ENCODE data around the gene VPS29. TPM values are rescaled to one million over a fixed set of nuclear protein-coding genes. Genes with fewer than 3 reads are reported as not detected.
A peak's percentile ranks its signal among the peaks of the same experiment; 100 is the strongest.
"Not testable (repeated sequence)": the region's sequence is repeated elsewhere in the genome, so short reads cannot be mapped to it uniquely, and the experiment has no call there.

The VPS29 gene
- polyA plus RNA-seq (ENCODE audit: insufficient read length in 4 of 4): 100 to 1,000 TPM; 123 to 155 (median 141) TPM

DNA sequence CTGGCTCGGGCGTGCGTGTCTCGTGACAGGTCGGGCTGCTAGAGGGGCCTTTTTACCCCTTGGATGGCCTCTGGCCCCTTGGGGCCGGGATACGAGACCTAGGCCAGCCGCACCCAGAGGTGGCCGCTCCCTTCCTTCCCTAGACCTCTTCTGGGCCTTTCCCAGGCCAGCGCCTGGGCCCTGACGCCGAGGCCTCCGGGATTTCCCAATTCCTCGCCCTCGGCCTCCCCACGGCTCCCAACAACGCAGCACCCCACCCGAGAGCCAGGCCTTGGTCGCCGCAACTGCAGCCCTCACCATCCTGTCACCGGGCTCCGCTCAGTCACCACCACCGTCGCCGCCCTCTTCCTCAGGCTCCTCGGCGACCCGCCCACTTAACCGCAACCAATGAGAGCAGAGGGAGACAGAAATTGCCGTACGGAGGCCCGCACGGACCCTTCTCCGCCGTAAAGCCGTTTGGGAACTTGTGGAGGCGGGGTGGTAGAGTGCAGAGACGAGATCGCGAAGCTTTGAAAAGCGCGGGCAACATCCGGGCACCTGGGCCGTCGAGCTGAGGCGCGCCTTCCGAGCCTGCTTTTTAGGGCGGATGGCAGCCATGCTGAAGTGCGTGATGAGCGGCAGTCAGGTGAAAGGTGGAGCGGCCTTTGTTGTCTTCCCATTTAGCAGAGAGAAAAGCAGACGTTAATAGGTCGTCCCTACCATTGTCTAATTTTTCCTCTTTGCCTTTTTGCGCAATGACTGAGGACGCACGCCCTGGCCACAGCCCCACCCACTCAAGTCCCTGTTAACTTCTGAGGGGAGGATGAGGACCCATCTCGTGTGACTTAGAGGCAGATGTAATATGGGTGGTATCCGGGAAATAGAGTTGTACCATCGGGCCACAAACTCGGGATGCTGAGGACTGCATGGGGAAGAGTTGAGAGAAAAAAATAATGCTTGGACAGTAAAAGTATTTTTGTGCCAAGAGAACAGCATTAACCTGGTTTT is at the start of gene VPS29, which contains the start of gene RAD9B:
Gene VPS29, minus strand, starts transcription at position 360 of the 987 bp plus-strand sequence. Its CDS starts 60 bp downstream, at position 300.
Gene RAD9B, plus strand, starts transcription at position 580 of the 987 bp plus-strand sequence. Its CDS starts 7 bp downstream, at position 587.
- DNase-seq (ENCODE audit: low read depth in 4 of 4, low spot score in 3 of 4): peak; percentile 94 to 97 (median 96)

DNA sequence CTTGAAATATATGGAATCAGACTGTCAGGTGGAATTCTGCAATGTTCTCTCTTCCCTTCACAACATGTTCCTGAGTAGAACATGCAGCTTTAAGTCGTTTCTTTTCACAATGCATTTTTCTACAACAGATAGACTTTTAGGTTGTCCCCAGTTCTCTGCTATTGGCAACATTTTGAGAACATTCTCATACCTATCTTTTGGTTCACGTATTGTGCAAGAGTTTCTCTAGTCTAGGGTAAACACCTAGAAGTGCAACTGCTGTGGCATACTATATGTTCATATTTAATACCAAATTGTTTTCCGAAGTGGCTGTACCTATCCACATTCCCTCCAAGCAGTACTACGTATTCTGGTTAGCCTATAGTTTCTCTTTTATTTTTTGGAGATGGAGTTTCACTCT is 49.1 kb upstream of the VPS29 start:
- no peak for DNase-seq (ENCODE audit: low read depth in 4 of 4, low spot score in 3 of 4)

DNA sequence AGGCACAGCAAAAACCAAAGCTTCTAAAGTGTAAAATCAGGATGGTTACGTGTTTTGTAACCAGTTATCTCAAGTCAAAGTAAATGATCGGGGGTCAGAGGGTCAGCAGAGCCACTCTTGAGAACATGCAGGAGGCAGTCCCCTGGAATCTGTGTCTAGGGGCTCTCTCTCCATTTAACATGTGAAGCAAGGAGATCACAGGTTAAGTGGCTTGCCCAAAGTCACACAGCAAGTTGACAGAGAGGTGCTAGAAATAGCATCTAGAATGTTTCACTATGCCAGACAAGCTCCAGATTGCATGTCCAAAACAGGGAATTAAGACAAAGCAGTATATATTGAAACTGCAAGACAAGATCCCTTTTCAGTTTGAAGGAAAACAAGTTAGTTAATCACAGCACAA is 47.8 kb upstream of the VPS29 start:
- DNase-seq (ENCODE audit: low read depth in 4 of 4, low spot score in 3 of 4): no peak

GRCh38 chr12:110548678-110549077 is 46.8 kb upstream of the VPS29 start:
- no peak for DNase-seq (ENCODE audit: low read depth in 4 of 4, low spot score in 3 of 4)

- no peak for DNase-seq (ENCODE audit: low read depth in 4 of 4, low spot score in 3 of 4)
Measured at GRCh38 chr12:110547090-110547489, 45.2 kb upstream of the VPS29 start.

- no peak for DNase-seq (ENCODE audit: low read depth in 4 of 4, low spot score in 3 of 4)
Measured at GRCh38 chr12:110546339-110546738, 44.4 kb upstream of the VPS29 start.

DNA sequence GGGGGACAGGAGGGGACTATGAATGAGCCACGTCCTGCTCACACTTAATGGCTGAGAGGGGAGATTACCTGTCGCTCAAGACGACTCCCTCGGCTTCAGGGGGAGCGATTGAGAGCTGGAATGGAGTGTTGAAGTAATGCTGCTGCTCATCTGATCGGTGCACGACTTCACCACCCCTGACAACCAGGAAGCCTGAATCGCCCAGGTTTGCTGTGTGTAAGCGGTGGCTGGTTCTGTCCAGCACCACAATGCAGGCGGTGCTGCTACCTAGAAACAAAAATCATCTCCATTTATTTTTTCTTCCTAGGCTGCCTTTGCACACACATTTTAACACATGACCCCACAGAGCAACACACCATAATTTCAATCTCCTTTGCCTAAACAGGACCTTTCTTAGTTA is 43.9 kb upstream of the VPS29 start:
- DNase-seq (ENCODE audit: low read depth in 4 of 4, low spot score in 3 of 4): no peak

DNA sequence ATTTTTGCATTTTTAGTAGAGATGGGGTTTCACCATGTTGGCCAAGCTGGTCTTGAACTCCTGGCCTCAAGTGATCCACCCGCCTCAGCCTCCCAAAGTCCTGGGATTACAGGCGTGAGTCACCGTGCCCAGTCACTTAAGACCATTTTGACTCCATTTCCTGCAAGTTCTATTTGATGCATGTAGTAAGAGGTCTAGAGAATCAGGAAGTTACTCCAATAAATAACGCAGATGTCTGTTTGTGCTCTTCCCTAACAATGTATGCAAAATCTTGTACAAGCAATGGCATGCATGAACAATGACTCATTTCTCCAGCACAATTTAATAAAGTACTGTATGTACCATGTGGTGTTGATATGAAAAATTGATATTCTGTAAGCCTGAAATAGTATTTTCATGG is 43.3 kb upstream of the VPS29 start:
- DNase-seq (ENCODE audit: low read depth in 4 of 4, low spot score in 3 of 4): not testable (repeated sequence)

GRCh38 chr12:110543965-110544364 is 42.1 kb upstream of the VPS29 start:
- DNase-seq (ENCODE audit: low read depth in 4 of 4, low spot score in 3 of 4): no peak

DNA sequence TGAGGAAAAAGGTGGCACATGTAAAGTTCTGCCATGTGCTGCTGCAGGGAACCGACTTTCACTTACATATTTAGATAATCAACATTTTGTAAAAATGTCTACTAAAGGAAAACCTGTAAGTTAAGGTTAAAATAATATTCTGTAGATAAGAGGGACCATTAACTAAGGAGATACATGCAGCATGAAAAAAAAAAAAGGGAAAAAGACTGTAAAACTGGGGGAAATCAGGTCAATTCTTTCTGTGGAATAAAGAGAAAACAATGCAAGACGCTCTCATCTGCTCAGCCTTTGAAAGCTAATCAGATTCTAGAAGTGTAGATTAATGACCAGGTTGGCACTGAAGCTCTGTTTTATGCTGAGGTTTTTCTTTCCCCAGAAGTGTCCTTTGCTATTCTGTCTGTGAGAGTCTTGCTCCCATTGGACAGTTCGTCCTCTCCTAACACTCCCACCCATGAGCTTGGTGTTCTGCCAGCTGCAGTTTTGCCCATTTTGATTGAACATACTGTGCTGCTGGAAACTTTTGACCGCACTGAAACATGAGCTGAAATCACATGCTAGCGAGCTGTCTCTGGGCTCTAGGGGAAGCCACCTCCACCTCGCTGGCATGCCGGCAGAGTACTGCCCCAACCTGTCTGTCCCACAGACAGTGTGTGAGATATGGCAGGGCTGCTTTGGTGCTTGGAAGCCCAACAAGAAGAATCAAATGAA is 41.5 kb upstream of the VPS29 start:
- DNase-seq (ENCODE audit: low read depth in 4 of 4, low spot score in 3 of 4): peak; percentile 31 to 58 (median 50)

DNA sequence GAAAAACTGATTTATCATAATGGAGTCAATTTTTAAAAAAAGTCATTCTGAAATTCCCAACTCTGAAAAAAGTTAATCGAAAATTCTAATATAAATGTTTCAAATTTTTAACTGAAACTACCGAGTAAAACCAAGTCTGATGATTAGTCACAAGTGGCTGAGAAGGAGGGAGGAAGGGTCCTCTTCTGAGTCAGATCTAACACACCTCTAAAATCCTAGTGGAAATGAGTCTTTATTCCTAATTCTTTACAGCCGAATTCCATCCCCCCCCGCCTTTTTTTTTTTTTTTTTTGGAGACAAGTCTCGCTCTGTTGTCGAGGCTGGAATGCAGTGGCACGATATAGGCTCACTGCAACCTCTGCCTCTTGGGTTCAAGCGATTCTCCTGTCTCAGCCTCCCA is 38.1 kb upstream of the VPS29 start:
- DNase-seq (ENCODE audit: low read depth in 4 of 4, low spot score in 3 of 4): no peak

DNA sequence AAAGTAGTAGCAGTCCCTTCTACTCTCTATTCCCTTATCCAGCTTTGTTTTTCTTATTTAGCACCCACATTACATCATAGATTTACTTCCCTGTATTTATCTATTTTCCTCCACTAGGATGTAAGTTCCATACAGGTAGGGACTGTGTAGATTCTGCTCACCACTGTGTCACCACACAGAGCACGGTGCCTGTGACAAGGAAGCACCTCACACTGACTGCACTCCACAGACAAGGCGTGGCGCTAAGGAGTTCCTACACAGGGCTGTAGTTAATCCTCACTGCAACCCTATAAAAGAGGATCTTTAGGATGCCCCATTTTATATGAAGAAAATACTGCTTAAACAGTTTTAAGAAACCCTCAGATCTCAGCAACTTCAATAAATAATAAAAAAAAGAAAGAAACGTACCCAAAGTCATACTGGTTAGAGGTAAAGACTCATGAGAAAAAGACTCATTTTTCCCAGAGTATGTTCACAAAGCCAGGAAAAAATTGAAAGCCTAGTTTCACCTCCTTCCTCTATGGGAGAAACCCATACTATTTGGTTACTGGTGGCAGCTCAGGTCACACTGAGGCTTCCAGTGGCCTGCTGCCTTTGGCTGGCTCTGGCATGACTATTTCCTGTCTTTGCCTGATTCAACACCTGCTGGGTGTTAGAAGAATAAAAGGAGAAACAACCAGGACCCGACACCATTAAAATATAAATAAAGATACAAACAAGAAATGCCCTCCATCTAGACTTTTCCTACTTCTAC is 37.1 kb upstream of the VPS29 start:
- no peak for DNase-seq (ENCODE audit: low read depth in 4 of 4, low spot score in 3 of 4)

GRCh38 chr12:110537605-110538409 is 35.9 kb upstream of the VPS29 start:
- DNase-seq (ENCODE audit: low read depth in 4 of 4, low spot score in 3 of 4): no peak

DNA sequence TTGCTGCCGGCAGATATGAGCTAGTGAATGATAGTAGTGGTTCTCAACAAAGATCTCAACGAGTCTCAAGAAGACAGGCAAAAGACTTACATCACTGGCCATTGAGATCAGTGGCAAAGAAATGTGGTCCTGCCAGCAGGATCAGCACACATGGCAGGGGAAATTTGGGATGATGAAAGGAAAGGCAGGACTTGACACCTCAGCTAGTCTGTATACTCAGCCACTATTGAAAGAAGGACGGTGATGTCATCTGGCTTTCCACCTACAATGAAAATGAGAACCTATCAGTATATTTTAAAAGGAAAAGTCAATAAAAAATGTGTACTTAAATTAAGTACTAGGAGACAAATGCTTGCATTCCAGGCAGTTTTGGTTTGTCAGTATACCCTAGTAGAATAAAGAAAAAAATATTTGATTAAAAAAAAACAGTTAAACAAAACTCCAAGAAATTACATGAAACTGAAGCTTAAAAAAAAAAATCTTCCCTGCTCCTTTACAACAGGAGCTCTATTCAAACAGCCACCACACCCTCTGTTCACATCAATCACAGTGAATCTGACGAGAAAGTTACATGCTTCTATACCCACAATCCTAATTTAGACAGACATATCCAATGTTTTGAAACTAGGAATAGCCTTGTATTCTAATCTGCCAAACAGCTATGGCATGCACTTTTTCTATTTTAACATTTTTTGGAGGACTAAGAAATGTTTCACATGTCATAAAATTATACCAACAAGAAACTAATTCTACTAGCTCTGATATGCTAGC is 35.1 kb upstream of the VPS29 start:
- DNase-seq (ENCODE audit: low read depth in 4 of 4, low spot score in 3 of 4): no peak

DNA sequence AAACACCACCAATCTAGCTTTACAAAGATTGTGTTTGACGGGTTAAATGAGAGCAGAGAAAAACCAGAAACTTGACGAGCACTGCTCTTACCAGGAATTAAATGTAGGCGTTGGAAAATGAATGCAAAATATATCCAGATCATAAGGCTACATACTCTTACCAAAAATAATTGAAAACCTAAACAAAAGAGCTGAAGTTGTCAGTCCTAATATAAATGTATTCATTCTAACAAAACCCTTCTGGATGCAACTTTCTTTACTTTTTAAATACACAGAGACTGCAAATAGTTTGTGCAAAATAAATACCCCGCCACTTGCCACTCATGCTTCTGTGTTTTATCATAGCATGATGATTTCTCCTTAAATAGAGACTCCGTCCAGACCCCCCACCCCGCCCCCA is 32.9 kb upstream of the VPS29 start:
- DNase-seq (ENCODE audit: low read depth in 4 of 4, low spot score in 3 of 4): no peak

- DNase-seq (ENCODE audit: low read depth in 4 of 4, low spot score in 3 of 4): no peak
Measured at GRCh38 chr12:110533607-110534006, 31.7 kb upstream of the VPS29 start.

DNA sequence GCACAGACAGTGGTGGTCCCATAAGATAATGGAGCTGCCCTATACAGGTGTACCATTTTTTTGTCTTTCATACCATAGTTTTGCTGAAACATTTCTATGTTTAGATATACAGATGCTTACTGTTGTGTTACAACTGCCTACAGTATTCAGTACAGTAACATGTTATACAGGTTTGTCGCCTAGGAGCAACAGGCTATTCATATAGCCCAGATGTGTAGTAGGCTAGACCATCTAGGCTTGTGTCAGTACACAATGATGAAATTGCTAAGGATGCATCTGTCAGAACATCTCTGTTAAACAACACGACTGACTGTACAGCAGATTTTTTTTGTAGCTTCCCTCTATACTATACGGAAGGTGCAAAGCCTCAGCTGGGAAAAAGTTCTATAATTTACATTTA is 30.7 kb upstream of the VPS29 start:
- no peak for DNase-seq (ENCODE audit: low read depth in 4 of 4, low spot score in 3 of 4)

GRCh38 chr12:110531741-110532333 is 29.9 kb upstream of the VPS29 start:
- no peak for DNase-seq (ENCODE audit: low read depth in 4 of 4, low spot score in 3 of 4)

DNA sequence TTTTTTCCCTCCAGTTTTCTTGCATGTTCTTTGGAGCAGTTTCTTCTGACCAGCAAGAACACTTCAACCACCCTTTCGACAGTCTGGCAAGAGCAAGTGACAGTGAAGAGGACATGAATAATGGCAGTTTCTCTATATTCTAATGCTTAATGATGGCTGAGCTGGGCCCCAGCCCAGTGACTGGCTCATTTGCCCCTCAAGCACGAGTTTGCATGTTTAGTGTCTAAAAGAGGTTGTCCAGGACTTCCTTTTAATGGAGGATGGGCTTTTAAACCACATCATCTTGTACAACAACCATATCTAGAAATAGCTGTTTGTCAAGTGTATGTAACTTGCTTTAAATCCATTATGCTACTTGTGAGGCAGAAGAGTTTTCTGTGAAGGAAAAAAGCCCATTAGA is 28.6 kb upstream of the VPS29 start:
- DNase-seq (ENCODE audit: low read depth in 4 of 4, low spot score in 3 of 4): no peak

Measured in left renal pelvis (tissue), 4 donors.